ENCODE data around the gene POMT2. TPM values are rescaled to one million over a fixed set of nuclear protein-coding genes. Genes with fewer than 3 reads are reported as not detected.

The POMT2 gene
- total RNA-seq, 4 donors from 2014 or later: 6.2 to 33.0 (median 13.9) TPM

DNA sequence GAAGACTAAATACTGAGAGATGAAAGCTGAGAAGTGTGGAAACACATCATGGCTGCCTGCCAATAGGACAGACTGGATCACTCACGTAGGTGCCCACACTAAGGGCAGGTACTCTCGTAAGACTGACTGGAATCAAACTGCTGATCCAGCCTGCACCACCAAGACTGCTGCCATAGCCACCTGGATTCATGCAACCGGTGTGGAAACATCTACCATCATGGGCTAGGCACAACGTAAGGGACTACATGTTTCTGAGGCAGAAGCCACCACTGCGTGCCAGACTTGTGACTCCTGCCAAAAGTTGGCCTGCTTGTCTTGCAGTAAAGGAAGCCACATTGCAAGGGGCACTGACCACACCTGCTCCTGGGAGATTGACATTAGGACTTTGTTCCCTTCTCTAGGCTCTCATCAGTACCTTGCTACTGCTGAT, 3.8 kb downstream of the POMT2 start:
- TF ChIP-seq, protein P1, sequence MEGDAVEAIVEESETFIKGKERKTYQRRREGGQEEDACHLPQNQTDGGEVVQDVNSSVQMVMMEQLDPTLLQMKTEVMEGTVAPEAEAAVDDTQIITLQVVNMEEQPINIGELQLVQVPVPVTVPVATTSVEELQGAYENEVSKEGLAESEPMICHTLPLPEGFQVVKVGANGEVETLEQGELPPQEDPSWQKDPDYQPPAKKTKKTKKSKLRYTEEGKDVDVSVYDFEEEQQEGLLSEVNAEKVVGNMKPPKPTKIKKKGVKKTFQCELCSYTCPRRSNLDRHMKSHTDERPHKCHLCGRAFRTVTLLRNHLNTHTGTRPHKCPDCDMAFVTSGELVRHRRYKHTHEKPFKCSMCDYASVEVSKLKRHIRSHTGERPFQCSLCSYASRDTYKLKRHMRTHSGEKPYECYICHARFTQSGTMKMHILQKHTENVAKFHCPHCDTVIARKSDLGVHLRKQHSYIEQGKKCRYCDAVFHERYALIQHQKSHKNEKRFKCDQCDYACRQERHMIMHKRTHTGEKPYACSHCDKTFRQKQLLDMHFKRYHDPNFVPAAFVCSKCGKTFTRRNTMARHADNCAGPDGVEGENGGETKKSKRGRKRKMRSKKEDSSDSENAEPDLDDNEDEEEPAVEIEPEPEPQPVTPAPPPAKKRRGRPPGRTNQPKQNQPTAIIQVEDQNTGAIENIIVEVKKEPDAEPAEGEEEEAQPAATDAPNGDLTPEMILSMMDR (IDR thresholded peaks at IDR 0.05; ENCODE audit: low read depth): no peak

- TF ChIP-seq, protein P1 (IDR thresholded peaks at IDR 0.05; ENCODE audit: low read depth): no peak
Measured at GRCh38 chr14:77316195-77316505, 4.5 kb downstream of the POMT2 start.

GRCh38 chr14:77314539-77315457, 5.9 kb downstream of the POMT2 start:
- TF ChIP-seq, protein P1 (IDR thresholded peaks at IDR 0.05; ENCODE audit: low read depth): no peak

GRCh38 chr14:77314043-77314442, 6.6 kb downstream of the POMT2 start:
- TF ChIP-seq, protein P1 (IDR thresholded peaks at IDR 0.05; ENCODE audit: low read depth): no peak

- TF ChIP-seq, protein P1 (IDR thresholded peaks at IDR 0.05; ENCODE audit: low read depth): no peak
Measured at GRCh38 chr14:77313371-77313770, 7.3 kb downstream of the POMT2 start.

- TF ChIP-seq, protein P1 (IDR thresholded peaks at IDR 0.05; ENCODE audit: low read depth): no peak
Measured at GRCh38 chr14:77311217-77311616, 9.5 kb downstream of the POMT2 start.

DNA sequence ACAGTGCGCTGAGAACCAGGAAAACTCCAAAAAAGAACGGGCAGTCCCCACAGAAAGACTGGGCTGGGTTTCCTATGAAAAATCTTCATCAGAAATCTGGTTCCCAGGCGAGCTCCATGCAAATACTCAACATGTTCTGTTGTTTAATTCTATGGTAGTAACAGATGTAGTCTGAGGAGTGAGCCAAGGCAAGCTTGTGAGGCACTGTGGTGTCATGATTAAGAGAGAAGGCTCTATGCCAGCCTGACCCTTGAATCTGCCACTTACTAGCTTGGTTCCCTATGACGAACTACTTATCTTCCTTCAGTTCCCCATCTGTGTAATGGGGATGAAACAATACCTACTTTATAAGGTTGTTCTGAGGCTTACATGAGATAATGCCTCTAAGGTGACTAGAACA, 10.7 kb downstream of the POMT2 start:
- TF ChIP-seq, protein P1 (IDR thresholded peaks at IDR 0.05; ENCODE audit: low read depth): no peak

Data from subcutaneous adipose tissue (tissue), 4 donors.